Measurements from ENCODE around the gene SECISBP2L. TPM values are rescaled to one million over a fixed set of nuclear protein-coding genes. Genes with fewer than 3 reads are reported as not detected.
"Not testable (repeated sequence)": the region's sequence is repeated elsewhere in the genome, so short reads cannot be mapped to it uniquely, and the experiment has no call there.

Gene SECISBP2L
- polyA plus RNA-seq, 1 experiment = 41.3 TPM

DNA sequence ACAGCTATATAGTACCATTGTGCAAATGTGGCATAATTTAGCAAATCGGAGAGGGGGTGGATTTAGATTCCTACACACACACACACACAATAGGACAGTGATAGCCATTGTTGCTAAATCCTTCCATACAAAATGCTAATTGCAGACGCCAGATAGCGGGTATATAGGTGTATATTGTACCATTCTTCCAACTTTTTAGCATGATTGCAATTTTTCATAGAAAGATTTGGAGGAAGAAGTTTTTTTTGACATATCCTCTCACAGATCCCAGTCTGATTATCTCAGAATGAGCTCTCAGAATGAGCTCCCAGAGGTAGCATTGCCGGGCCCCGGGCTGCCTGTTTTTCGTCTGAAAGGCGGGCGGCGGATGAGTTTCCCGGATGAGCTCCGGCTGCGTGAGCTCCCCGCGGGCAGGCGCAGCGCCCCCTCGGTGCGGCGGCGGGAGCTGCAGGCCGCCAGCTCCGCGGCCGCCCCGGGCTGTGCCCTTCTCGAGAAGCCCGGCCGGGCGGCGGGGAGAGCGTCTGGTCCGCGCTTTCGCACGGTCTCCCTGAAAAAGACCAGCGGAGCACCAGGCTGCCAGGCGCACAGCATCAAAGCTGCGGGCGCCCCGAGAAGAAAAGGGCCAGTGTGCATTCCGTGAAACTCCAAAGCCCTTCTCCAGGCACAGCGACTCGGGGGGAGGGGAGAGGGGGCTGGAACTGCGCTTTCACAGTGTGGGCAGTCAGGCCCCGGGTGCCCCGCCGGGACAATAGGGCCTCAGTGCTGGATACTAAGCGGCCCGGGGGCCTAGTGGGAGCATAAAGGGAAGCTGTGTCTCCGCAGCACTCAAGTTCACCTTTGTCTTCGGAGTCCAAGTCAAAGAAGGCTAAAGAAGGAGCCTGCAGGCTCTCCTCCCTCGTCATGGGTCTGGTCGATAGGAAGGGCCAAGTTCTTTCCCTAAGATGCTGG is 70.5 kb downstream of the SECISBP2L start:
- ChIA-PET POLR2A (interaction anchor here (0.5 to 1.3 kb wide), 6 partner anchors 9 to 71 kb away, joined by 3 to 6 read pairs (median 4); partner anchors contain the start of genes SECISBP2L and SHC4), CTCF (interaction anchor here (0.6 to 5.0 kb wide), 59 partner anchors 10 to 1160 kb away, joined by 3 to 102 read pairs (median 4); partner anchors contain the start of genes EID1, FGF7 and SHC4)
- TF ChIP-seq, protein P1, sequence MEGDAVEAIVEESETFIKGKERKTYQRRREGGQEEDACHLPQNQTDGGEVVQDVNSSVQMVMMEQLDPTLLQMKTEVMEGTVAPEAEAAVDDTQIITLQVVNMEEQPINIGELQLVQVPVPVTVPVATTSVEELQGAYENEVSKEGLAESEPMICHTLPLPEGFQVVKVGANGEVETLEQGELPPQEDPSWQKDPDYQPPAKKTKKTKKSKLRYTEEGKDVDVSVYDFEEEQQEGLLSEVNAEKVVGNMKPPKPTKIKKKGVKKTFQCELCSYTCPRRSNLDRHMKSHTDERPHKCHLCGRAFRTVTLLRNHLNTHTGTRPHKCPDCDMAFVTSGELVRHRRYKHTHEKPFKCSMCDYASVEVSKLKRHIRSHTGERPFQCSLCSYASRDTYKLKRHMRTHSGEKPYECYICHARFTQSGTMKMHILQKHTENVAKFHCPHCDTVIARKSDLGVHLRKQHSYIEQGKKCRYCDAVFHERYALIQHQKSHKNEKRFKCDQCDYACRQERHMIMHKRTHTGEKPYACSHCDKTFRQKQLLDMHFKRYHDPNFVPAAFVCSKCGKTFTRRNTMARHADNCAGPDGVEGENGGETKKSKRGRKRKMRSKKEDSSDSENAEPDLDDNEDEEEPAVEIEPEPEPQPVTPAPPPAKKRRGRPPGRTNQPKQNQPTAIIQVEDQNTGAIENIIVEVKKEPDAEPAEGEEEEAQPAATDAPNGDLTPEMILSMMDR (IDR thresholded peaks at IDR 0.05; ENCODE audit: low read depth, low read length) = peak; percentile 66
- no peak for DNase-seq (ENCODE audit: low read depth, low spot score)
- Histone ChIP-seq H3K27ac (ENCODE audit: low read depth, low read length) (peak overlapping the region; percentile 21), H3K9me3 (ENCODE audit: control insufficient read depth, insufficient read depth, low read length) (no peaks in the 10 kb centered on the region; the same call in 1 of the 2 replicates), H3K27me3 (ENCODE audit: control insufficient read depth, insufficient read depth, low read length) (no peaks in the 10 kb centered on the region), H3K4me3 (ENCODE audit: low read depth, low read length) (peak overlapping the region; percentile 57)

DNA sequence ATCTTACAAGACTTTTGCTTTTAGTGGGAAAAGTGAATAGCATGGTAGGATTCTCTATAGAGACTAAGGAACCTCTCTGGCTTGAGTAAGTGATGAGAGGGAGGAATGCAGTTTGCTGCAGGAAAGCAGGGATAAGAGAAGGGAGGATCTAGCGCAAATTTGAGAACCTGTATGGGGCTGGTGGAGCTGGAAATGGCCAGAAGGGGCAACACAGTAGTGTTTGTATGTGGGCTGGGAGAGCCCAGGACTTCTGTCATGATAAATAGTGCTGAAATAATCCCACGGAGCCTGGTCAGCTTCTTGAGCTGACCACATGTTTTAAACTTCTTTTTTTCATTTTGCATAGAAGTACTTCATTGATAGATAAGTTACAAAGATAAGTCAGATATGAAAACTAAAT is 71.4 kb downstream of the SECISBP2L start:
- ChIA-PET POLR2A (no interaction called here), CTCF (interaction anchor here (0.7 to 5.0 kb wide), 36 partner anchors 10 to 1160 kb away, joined by 3 to 102 read pairs (median 5); partner anchors contain the start of genes EID1, FGF7 and SHC4)
- H3K27me3 ChIP-seq (ENCODE audit: control insufficient read depth, insufficient read depth, low read length) = no peaks in the 10 kb centered on the region
- TF ChIP-seq, protein P1 (IDR thresholded peaks at IDR 0.05; ENCODE audit: low read depth, low read length) = peak; percentile 24; the same call in 1 of the 2 replicates
- DNase-seq (ENCODE audit: low read depth, low spot score) = no peak
- no peak overlapping the region for H3K4me3 ChIP-seq (ENCODE audit: low read depth, low read length)
- no peak overlapping the region for H3K27ac ChIP-seq (ENCODE audit: low read depth, low read length)
- no peaks in the 10 kb centered on the region; the same call in 1 of the 2 replicates for H3K9me3 ChIP-seq (ENCODE audit: control insufficient read depth, insufficient read depth, low read length)

DNA sequence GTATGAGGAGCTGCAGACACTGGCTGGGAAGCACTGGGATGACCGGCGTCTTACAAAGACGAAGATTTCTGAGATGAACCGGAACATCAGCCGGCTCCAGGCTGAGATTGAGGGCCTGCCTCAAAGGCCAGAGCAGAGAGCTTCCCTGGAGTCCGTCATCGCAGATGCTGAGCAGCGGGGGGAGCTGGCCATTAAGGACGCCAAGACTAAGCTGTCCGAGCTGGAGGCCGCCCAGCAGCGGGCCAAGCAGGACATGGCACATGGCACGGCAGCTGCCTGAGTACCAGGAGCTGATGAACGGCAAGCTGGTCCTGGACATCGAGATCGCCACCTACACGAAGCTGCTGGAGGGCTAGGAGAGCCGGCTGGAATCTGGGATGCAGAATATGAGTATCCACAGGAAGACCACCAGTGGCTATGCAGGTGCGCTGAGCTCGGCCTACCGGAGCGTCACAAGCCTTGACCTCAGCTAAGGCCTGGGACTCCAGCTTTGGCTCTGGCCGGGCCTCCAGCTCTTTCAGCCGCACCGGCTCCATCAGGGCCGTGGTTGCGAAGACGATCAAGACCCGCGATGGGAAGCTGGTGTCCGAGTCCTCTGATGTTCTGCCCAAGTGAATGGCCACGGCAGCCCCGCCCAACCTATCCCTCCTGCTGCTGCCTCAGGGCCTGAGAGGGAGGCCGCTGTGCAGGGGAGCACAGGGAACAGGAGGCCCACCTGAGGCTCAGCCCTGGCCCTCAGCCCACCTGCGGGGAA is 73.3 kb downstream of the SECISBP2L start:
- H3K9me3 ChIP-seq (ENCODE audit: control insufficient read depth, insufficient read depth, low read length) = no peaks in the 10 kb centered on the region; the same call in 1 of the 2 replicates
- TF ChIP-seq, protein P1 (IDR thresholded peaks at IDR 0.05; ENCODE audit: low read depth, low read length) = no peak
- no peak overlapping the region for H3K27ac ChIP-seq (ENCODE audit: low read depth, low read length)
- POLR2A ChIA-PET = no interaction called here
- CTCF ChIA-PET = interaction anchor here (1.2 to 5.0 kb wide), 3 partner anchors 26 to 173 kb away, joined by 3 to 102 read pairs (median 4); no protein-coding TSS in a partner anchor
- no peak for DNase-seq (ENCODE audit: low read depth, low spot score)
- no peak overlapping the region for H3K4me3 ChIP-seq (ENCODE audit: low read depth, low read length)
- H3K27me3 ChIP-seq (ENCODE audit: control insufficient read depth, insufficient read depth, low read length) = no peaks in the 10 kb centered on the region

DNA sequence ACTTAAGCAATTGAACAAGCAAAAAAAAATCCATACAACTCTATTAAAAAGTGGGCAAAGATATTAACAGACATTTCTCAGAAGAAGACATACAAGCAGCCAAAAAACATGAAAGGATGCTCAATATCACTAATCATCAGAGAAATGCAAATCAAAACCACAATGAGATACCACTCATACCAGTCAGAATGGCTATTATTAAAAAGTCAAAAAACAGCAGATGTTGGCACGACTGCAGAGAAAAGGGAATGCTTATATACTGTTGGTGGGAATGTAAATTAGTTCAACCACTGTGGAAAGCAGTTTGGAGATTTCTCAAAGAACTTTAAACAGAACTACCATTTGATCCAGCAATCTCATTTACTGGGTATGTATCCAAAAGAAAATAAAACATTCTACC is 75.3 kb downstream of the SECISBP2L start:
- H3K9me3 ChIP-seq (ENCODE audit: control insufficient read depth, insufficient read depth, low read length); DNase-seq (ENCODE audit: low read depth, low spot score); H3K4me3 ChIP-seq (ENCODE audit: low read depth, low read length); H3K27me3 ChIP-seq (ENCODE audit: control insufficient read depth, insufficient read depth, low read length); H3K27ac ChIP-seq (ENCODE audit: low read depth, low read length); CTCF ChIA-PET; POLR2A ChIA-PET: not testable (repeated sequence)

DNA sequence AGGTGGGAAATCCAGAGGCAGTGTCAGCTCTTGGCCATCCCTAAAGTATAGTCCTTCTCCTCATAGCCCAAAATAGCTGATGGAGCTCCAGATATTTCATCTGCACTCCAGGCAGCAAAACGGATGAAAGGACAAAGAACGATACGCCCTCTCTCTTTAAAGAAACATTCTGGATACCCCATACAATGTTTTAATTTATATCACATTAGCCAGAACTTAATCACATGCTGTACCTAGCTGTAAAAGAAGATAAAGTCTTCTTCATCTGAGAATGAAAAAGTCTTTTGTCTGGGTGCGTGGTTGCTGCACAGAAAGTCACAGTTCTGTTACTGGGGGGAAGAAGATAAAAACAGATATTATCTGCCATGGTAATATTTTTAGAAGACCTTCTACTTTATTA is 78.2 kb downstream of the SECISBP2L start:
- Histone ChIP-seq H3K4me3 (ENCODE audit: low read depth, low read length) (no peak overlapping the region), H3K9me3 (ENCODE audit: control insufficient read depth, insufficient read depth, low read length) (no peaks in the 10 kb centered on the region; the same call in 1 of the 2 replicates), H3K27ac (ENCODE audit: low read depth, low read length) (no peak overlapping the region), H3K27me3 (ENCODE audit: control insufficient read depth, insufficient read depth, low read length) (no peaks in the 10 kb centered on the region)
- no peak for DNase-seq (ENCODE audit: low read depth, low spot score)
- CTCF ChIA-PET = interaction anchor here (1.8 to 7.2 kb wide), 2 partner anchors 8 to 106 kb away, joined by 5 to 94 read pairs; no protein-coding TSS in a partner anchor
- POLR2A ChIA-PET = no interaction called here
- TF ChIP-seq, protein P1 (IDR thresholded peaks at IDR 0.05; ENCODE audit: low read depth, low read length) = no peak

Measured in AG04450 (cell line).